Frontal cortex (tissue), 4 donors: ENCODE measurements around the gene SUSD3. TPM values are rescaled to one million over a fixed set of nuclear protein-coding genes. Genes with fewer than 3 reads are reported as not detected.
A peak's percentile ranks its signal among the peaks of the same experiment; 100 is the strongest.

ENCODE experiments used
- DNase-seq, 2 donors: peaks; one replicate each; pipeline ENCODE4 v3.0.0; 2012; ENCODE audit warnings: low spot score in 2 of 2
- FAIRE-seq: peaks from 2 replicates; lab custom pipeline; 2012; peaks lifted over from hg19 to GRCh38; lab: Jason Lieb, UNC
- total RNA-seq: library from RNA; depleted of rRNA; stranded (reverse); fragments of >200 nt; gene quantifications from one replicate; pipeline ENCODE4 v1.2.3, GENCODE V29; 2014
- donor health status: control.
- donor health status: control.
- donor health status: control.

The SUSD3 gene
- total RNA-seq, 1 donor from 2014 or later = 0.41 TPM

- no peak for FAIRE-seq
Observed at GRCh38 chr9:93089024-93089423, 30.5 kb downstream of the SUSD3 start.

GRCh38 chr9:93089481-93089991, 31.0 kb downstream of the SUSD3 start:
- FAIRE-seq = no peak
- DNase-seq = no peak

More at GRCh38 chr9:93089024-93089423, 30.5 kb downstream of the SUSD3 start:
- DNase-seq = no peak

GRCh38 chr9:93090091-93090655, 31.7 kb downstream of the SUSD3 start:
- no peak for FAIRE-seq
- DNase-seq = no peak

GRCh38 chr9:93091056-93091452, 32.6 kb downstream of the SUSD3 start:
- DNase-seq = no peak
- FAIRE-seq = no peak

GRCh38 chr9:93091453-93092081, 33.1 kb downstream of the SUSD3 start:
- no peak for DNase-seq
- no peak for FAIRE-seq

GRCh38 chr9:93092251-93092991, 33.9 kb downstream of the SUSD3 start:
- FAIRE-seq (no peak), DNase-seq (no peak)

GRCh38 chr9:93093127-93093876, 34.8 kb downstream of the SUSD3 start:
- FAIRE-seq (no peak), DNase-seq (no peak)

GRCh38 chr9:93093877-93094657, 35.6 kb downstream of the SUSD3 start:
- no peak for FAIRE-seq
- DNase-seq = no peak

GRCh38 chr9:93094658-93095204, 36.2 kb downstream of the SUSD3 start:
- no peak for DNase-seq

GRCh38 chr9:93095205-93096130, 37.0 kb downstream of the SUSD3 start:
- DNase-seq (peak; percentile 98), FAIRE-seq (no peak)

More at GRCh38 chr9:93094658-93095204, 36.2 kb downstream of the SUSD3 start:
- no peak for FAIRE-seq

GRCh38 chr9:93096131-93096802, 37.8 kb downstream of the SUSD3 start, which contains the start of gene CARD19:
TSS of gene CARD19 (plus strand) at chr9:93096217. CDS start at chr9:93096346, 129 bp downstream.
- no peak for FAIRE-seq
- peak; percentile 53 to 54 for DNase-seq

GRCh38 chr9:93096811-93097382, 38.4 kb downstream of the SUSD3 start:
- FAIRE-seq = no peak
- DNase-seq = no peak

- FAIRE-seq (no peak), DNase-seq (peak in 1 of 2 donors; percentile 52)
Observed at GRCh38 chr9:93097511-93098201, 39.2 kb downstream of the SUSD3 start.

GRCh38 chr9:93098236-93098946, 39.9 kb downstream of the SUSD3 start:
- no peak for FAIRE-seq
- DNase-seq = peak; percentile 56 to 86

- DNase-seq (no peak), FAIRE-seq (no peak)
Observed at GRCh38 chr9:93099551-93100275, 41.2 kb downstream of the SUSD3 start.
